Kidney capillary endothelial cell (primary cell): ENCODE data around the gene PLCZ1.
"Not testable (repeated sequence)": the region's sequence is repeated elsewhere in the genome, so short reads cannot be mapped to it uniquely, and the experiment has no call there.

ENCODE experiments used
- DNase-seq: peaks from one replicate; pipeline ENCODE4 v3.0.0-alpha.2; 2018; ENCODE audit warnings: low spot score

PLCZ1 gene, protein sequence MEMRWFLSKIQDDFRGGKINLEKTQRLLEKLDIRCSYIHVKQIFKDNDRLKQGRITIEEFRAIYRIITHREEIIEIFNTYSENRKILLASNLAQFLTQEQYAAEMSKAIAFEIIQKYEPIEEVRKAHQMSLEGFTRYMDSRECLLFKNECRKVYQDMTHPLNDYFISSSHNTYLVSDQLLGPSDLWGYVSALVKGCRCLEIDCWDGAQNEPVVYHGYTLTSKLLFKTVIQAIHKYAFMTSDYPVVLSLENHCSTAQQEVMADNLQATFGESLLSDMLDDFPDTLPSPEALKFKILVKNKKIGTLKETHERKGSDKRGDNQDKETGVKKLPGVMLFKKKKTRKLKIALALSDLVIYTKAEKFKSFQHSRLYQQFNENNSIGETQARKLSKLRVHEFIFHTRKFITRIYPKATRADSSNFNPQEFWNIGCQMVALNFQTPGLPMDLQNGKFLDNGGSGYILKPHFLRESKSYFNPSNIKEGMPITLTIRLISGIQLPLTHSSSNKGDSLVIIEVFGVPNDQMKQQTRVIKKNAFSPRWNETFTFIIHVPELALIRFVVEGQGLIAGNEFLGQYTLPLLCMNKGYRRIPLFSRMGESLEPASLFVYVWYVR

DNA sequence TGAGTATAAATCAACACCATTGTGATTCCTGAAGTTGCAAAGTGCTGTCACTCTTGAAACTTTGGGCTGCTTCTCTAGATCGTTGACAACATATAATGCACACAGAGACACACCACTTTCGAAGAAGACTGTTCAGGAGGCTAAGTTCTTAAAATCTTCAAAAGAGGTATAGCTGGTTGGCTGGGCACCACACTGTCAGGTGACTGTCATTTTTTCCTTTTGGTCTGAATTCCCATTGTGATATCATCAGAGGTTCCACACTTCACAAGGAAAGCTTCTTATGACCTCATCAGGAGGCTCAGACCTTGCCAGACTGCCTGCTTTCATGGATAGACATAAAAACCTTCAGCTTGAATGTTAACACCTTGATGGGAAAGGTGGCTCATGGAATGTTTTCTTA lies at the start of gene PLCZ1, which contains the start of gene CAPZA3:
Gene PLCZ1 (minus strand): TSS at position 194 of the 400 bp plus-strand sequence. CDS start 641 bp downstream, outside the sequence.
Gene CAPZA3 (plus strand): TSS at position 301 of the 400 bp plus-strand sequence. CDS start 150 bp downstream, outside the sequence.
- DNase-seq, result no peak

DNA sequence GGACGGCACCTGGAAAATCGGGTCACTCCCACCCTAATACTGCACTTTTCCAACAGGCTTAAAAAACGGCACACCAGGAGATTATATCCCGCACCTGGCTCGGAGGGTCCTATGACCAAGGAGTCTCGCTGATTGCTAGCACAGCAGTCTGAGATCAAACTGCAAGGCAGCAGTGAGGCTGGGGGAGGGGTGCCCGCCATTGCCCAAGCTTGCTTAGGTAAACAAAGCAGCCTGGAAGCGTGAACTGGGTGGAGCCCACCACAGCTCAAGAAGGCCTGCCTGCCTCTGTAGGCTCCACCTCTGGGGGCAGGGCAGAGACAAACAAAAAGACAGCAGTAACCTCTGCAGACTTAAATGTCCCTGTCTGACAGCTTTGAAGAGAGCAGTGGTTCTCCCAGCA lies 47.7 kb upstream of the PLCZ1 start:
- DNase-seq, result not testable (repeated sequence)

DNA sequence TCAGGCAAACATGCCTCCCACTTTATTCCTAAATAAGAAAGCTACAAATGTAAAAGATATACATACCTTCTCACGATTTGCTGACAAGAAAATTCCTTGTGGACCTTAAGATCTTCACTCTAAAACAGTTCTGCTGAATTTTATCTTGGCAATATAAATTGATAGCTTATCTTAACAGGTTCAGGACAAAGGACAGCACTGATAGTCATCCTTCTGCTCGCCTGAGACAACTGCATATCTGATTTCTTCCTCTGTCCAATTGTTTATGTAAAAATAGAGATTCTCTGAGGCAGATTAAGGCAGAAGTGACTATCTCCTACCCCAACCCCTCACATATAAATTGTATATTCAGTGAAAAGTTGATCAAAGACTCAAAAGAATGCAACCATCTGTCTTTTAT lies 45.0 kb upstream of the PLCZ1 start:
- DNase-seq, result no peak

DNA sequence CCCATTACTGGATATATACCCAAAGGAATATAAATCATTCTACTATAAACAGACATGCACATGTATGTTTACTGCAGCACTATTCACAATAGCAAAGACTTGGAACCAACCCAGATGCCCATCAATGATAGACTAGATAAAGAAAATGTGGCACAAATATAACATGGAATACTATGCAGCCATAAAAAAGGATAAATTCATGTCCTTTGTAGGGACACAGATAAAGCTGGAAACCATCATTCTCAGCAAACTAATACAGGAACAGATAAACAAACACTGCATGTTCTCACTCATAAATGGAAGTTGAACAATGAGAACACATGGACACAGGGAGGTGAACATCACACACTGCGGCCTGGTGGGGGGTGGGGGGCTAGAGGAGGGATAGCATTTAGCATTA lies 28.7 kb upstream of the PLCZ1 start:
- not testable (repeated sequence) for DNase-seq

DNA sequence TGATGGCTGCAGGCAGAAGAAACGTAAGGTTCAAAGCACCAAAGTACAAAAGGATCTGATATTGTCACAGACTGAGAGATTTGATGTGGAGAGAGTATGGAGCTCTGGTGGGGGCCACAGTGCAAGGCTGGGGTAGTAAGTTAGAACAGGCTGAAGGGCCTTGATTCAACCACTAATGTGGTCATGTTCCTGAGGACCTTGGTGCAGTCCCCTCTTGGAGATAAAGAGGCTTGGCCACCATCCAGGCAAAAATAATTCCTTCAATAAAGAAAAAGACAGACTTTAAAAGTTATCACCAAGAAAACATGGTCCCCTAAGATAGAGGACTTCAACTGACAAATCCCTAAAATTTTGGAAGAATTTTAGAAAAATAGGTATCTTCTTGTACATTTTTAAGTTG lies 17.5 kb upstream of the PLCZ1 start:
- DNase-seq, result no peak

DNA sequence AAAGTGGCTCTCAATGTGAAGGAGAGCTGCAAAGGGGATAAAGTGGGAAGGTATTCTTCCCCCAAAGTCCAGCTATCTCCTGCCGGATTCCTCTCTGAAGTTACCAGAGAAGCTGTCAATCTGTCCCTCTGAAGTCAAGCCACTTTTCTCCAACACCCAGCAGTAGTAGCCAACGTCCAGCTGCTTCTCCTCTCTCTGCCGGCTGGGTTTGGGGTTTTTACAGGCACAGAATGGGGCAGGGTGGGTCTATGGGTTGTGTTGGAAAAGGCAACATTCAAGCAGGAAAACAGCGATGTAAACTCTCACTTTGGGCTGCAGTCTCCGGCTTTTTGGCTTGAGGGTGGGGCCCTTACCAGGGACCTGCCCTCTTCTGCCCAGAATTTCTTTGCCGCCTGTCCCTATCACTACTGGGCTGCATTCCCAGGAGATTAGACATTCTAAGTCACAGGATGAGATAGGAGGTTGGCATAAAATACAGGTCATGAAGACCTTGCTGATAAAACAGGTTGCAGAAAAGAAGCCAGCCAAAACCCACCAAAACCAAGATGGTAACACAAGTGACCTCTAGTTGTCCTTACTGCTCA lies 16.4 kb upstream of the PLCZ1 start:
- DNase-seq, result no peak

DNA sequence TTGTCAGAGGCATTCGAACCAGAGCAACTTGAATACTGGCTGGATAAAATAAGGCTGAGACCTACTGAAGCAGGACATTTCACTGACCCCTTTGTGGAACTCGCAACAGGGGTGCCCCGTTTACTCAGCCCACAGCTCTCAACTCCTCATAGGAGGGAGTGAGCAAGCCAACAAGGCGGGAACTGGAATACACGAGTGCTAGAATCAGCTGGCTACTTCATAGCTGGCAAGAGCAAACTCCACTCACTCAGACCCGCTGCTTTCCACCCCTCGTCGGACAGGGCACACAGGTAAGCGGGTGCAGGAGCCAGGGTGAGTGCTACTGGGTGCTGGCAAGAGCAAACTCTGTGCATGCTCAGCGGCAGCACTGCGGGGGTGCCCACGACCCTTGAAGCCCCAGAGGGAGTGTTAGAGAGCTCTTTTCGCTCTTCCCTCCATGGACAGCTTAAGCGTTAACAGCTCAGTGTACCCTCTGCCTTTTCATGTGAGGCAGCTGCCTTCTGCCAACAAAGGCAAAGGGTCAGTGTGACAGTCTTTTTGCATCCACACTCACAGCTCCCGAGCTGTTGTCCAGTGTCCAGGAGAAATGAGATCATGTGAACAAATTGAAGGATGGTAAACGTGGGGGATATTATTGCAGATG lies 15.8 kb upstream of the PLCZ1 start:
- DNase-seq, result no peak

DNA sequence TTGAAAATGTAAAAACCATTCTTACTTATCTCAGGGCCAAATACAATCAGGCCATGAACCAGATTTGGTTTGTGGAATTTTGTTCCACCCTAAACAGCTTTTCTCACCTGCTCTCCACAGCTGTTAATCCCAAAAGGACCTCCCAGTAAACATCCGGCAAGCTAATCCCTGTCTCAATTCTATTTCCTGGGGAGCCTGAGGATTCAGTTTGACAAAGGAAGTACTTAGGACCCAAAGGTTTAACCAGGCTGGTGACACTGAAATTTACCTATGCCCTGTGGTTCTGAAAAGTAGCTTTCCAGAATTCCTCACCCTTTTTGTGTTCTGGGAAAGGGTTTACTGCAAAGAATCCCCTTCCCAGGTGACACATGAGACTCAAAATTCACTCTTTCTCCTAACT lies 15.1 kb upstream of the PLCZ1 start:
- no peak for DNase-seq

DNA sequence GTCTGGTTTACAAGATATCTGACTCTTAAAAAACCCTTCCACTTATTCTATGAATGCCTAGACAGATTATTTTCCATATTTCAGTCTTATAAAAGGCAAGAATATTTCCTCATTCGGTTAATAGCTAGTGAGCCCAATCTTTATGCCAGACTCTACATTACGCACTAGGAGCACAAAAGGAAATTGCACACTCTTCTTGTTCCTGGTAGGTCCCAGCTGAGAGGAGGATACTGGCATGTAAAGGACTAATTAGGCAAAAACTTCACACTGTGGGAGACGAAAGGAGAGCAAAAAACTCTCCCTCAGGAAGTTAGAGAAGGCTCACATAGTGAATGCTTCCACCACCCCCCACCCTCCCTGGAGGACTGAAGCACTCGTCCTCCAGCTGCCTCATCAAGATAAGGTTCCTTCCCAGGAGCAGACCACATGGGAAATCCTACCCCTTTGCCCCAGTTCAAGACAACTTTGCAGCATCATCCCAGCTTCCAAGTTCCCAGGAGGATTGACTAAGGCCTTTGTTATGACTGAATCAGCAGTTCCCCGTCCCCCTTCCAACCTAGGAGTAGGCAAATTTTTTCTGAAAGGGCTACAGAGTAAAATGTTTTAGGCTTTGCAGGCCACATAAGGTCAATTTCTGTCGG lies 14.6 kb upstream of the PLCZ1 start:
- DNase-seq, result no peak

DNA sequence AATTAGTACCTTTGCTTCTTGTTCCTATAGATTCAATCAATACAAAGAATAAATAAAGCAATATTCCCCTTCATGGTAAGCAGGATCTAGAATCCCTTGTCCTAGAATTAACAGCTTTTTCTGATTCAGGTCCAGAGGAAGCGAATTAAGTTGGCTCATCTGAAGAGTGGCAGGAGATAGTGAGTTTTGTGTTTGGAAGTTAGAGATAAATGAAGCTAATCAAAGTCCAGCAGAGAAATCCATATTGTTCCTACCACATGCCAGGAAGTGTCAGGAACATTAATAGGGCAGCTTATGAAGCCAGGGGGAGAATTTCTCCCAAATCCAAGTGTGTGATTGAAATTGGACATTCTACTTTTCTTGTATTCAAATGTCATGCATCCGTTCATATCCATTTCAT lies 14.1 kb upstream of the PLCZ1 start:
- no peak for DNase-seq

DNA sequence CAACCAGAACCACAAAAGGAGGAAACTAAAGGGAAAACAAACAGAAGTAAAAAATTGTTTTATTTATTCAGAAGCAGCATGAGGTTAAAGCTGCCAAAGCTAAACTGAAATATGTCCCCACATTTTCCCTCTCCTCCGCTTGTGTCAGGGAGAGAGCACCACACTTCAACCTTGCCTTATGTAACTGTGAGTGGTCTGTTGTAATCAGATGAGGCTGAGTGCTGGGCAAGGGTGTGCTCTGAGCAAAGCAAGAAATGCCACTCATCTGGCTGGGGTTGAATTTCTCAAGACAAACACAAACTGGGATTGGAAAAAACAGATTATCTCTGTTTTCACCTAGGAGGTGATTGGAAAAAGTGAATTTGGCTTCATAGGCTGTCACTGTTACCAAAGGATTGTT lies 12.3 kb upstream of the PLCZ1 start:
- no peak for DNase-seq

DNA sequence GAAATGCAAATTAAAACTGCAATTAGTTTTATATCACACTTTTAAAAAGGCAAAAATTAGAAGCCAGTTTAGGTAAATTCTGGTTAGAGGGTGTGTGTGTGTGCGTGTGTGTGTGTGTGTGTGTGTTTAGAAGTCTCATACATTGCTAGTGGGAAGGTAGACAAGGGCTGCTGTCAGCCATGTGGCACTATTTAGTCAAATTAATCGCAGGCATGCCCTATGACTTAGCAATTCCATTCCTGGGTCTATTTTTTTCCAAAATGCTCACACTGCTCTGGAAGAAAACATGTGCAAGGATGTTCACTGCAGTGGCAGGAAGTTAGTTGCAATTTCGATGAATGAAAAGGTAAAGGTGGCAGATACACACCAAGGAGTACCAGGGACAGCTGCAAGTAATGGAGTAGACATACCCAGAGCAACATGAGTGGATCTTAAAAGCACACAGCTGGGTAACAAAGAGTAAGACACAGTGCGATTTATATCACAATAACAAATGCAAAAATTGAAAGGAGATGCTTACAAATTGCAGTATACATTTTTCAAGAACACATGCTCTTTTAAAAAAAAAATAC lies 11.7 kb upstream of the PLCZ1 start:
- no peak for DNase-seq

DNA sequence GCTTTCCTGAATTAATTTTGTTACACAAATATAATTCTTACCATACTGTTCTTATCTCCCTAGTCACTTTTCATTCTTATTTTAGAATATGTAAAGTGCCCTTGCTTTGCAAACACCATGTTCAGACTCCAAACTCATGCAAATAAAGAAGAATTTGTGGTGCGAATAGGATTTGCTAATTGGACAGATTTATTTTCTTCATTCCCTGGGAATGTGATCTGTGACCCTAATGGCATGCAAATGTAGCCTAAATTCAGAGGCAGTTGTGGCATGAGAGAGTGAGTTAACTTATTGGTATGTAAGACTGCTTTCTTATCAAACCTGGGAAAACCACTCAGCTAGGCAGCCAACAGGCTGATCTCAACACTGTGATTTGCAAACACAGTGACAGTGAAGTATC lies 10.1 kb upstream of the PLCZ1 start:
- DNase-seq, result no peak

DNA sequence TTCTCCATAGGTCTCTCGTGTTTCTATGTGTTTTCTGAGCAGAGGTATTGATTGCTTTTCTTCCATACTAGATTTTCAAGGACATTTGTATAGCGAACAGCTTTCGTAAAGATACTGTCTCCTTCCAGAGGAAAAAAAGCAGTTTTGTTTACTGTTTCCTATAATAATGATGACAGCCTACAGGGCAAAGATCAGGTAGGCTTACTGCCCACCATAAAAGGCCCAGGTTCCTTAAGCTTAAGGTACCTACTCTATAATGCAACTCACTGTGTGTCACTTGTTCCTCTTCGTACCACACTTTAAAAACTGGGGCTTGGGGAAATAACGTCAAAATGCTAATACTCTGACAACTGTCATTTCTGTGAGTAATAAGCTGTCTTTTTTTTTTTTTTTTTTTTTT lies 6.7 kb downstream of the PLCZ1 start:
- DNase-seq, result no peak

DNA sequence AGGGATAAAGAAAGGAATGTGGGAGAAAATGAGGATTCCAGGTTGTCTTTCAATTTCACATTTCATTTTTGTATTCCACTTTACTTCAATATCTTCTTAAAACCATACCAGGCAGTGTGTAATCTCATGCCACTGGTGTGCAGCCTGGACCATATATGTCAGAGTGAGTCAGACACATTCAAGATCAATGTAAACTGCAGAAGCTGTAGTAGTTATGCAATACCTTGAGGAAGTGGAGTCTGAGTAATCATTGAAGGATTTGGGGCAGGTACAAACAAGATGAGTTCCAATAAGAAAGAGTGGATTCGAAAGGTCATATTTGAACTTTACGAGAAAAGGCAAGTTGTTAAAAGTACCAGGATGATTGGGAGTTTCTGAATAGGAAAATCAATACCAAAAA lies 14.1 kb downstream of the PLCZ1 start:
- no peak for DNase-seq

DNA sequence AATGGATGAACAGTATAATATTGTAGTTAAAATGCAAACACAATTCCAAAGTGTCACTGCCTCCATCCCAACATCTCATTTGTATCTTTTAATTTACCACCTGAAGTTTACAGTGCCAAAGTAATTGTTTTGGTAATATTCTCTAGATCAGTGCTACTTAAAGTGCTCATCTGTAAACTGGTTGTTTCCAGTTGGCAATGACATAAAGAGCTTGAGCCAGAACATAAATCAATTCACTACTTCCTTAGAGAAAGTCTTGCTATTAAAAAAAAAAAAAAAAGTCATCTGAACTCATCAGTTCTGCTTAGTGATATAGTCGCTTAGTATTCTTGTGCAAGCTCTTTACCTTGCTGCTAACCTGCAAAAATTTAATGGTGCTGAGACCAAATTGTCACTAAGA lies 16.4 kb downstream of the PLCZ1 start:
- DNase-seq, result no peak

DNA sequence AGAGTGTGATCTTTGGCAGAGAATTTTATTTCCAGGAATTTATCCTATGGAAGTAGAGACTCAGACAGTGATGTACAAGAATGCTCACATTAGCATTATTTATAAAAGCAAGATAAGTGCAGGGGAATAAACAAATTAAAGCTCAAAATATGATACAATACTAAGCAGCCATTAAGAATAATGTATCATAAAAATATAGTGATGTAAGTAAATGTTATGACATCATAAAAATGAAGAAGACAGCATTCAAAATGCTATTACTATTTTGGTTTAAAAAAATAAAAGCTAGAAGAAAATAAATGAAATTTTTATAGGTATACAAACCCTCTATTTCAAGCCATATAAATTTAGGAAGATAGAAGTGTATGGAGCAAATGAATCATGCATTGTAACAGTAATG lies 17.1 kb downstream of the PLCZ1 start:
- no peak for DNase-seq

DNA sequence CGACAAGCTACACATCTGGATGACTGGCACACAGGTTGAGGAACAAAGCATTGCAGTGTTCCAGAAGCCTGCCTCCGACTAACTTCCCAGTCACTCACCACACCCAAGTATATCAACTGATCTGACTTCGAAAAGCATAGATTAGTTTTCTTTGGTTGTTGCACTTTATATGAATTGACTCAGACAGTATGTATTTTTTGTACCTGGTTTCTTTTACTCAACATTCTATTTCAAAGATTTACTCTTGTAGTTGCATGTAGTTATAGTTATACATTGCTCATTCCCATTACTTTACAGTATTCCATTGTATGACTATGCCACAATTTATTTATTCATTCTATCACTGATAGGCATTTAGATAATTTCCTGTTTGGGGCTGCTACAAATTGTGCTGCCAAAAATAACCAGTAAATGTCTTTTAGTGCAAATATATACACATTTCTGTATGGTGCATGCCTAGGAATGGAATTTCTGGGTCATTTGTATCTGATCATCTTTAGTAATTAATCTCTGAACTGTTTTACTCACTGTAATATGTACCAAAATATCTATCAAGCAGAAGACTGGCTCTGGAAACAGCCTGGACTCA lies 17.8 kb downstream of the PLCZ1 start:
- no peak for DNase-seq

DNA sequence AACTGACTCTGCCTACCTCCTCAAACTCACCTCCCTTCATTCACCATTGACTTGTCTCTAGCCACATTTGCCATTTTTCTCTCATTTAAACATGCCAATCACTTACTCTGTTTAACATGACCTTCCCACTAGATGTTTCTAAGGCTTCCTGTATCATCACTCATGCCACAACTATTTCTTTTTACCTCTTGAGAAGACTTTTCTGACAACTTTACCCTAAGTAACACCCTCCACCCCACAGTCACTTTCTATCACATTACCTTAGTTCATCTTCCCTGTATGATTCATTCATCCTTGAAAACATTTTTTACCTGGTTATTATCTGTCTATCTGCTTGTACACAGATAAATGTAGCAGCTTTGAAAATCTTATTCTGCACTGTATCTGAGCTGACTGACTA lies 19.4 kb downstream of the PLCZ1 start:
- DNase-seq, result no peak

DNA sequence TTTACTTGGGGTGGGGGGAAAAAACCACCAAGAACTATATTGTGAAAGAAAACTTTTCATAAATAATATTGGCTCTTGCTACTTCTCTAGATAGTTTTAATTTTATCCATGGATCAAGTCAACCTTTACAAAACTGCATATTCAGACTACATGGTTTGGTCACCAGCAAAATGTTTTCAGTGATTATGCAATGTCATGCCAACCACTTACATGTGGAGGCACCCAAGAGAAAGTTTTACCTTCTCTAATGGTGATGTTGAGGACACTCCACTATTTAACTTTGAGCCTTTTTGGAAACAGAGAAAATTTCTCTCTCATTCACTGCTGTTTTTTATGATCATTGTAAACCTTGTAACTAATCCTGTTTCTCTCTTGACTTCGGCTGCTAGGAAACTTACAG lies 21.6 kb downstream of the PLCZ1 start:
- DNase-seq, result no peak

DNA sequence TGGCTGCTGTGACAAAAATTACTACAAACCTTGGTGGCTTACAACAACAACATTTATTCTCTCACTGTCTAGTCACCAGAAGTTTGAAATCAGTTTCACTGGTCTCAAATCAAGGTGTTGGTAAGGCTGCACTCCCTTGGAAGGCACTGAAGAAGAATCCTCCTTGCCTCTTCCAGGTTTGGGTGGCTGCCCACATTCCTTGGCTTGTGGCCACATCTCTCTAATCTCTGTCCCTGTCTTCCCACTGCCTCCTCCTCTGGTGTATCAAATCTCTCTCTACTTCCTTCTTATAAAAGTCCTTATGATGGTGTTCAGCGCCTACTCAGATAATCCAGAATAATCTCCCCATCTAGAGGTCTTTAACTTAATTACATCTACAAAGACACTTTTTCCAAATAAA lies 31.0 kb downstream of the PLCZ1 start:
- DNase-seq, result no peak

DNA sequence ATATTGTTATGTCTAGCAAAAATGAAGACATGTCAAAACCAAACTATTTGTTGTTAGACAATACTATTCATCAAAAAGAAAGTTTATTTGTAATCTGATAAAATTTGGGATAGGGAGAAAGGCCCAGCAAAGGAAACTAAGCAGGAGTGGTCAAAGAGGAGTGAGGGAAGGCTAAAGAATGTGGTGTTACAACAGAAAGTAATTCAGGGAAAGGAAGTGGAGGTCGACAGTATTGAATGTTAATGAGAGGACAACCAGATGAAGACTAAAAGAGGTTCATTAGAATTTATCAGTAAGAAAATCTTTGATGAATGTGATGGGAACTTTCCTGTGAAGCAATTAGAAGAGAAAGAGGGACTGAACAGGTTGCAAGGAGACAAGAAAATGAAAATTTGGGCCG lies 33.9 kb downstream of the PLCZ1 start:
- no peak for DNase-seq
